Activated effector memory CD4-positive, alpha-beta T cell treated with Interleukin-2 at 50 U/mL for 16 hours (primary cell): ENCODE results near the gene CMTM6.
"Not testable (repeated sequence)": the region's sequence is repeated elsewhere in the genome, so short reads cannot be mapped to it uniquely, and the experiment has no call there.

Source experiments
- DNase-seq: peaks from one replicate; pipeline ENCODE4 v3.0.0-alpha.2; 2020

Gene CMTM6

GRCh38 chr3:32502118-32502945, at the start of gene CMTM6:
TSS of gene CMTM6 (minus strand) at chr3:32502852. CDS start at chr3:32502745, 107 bp downstream.
- peak; percentile 62 for DNase-seq

GRCh38 chr3:32552013-32552412, 49.4 kb upstream of the CMTM6 start:
- DNase-seq, result no peak

- DNase-seq, result no peak
Observed at GRCh38 chr3:32551496-32551895, 48.8 kb upstream of the CMTM6 start.

GRCh38 chr3:32551087-32551486, 48.4 kb upstream of the CMTM6 start:
- DNase-seq, result no peak

- no peak for DNase-seq
Observed at GRCh38 chr3:32545305-32545704, 42.7 kb upstream of the CMTM6 start.

GRCh38 chr3:32544894-32545293, 42.2 kb upstream of the CMTM6 start:
- no peak for DNase-seq

- DNase-seq, result no peak
Observed at GRCh38 chr3:32542807-32543206, 40.2 kb upstream of the CMTM6 start.

GRCh38 chr3:32540899-32541298, 38.2 kb upstream of the CMTM6 start:
- DNase-seq, result no peak

GRCh38 chr3:32532434-32532833, 29.8 kb upstream of the CMTM6 start:
- DNase-seq, result no peak

- no peak for DNase-seq
Observed at GRCh38 chr3:32531010-32531647, 28.5 kb upstream of the CMTM6 start.

- no peak for DNase-seq
Observed at GRCh38 chr3:32525720-32526119, 23.1 kb upstream of the CMTM6 start.

- DNase-seq, result no peak
Observed at GRCh38 chr3:32522682-32523081, 20.0 kb upstream of the CMTM6 start.

GRCh38 chr3:32518921-32519320, 16.3 kb upstream of the CMTM6 start:
- not testable (repeated sequence) for DNase-seq

- DNase-seq, result not testable (repeated sequence)
Observed at GRCh38 chr3:32516751-32517150, 14.1 kb upstream of the CMTM6 start.

- no peak for DNase-seq
Observed at GRCh38 chr3:32511005-32511404, 8.4 kb upstream of the CMTM6 start.

GRCh38 chr3:32510075-32510724, 7.5 kb upstream of the CMTM6 start:
- DNase-seq, result peak; percentile 37

- DNase-seq, result no peak
Observed at GRCh38 chr3:32508711-32509110, 6.1 kb upstream of the CMTM6 start.

GRCh38 chr3:32506466-32506865, 3.8 kb upstream of the CMTM6 start:
- no peak for DNase-seq

- no peak for DNase-seq
Observed at GRCh38 chr3:32502946-32503286, 264 bp upstream of the CMTM6 start.

- no peak for DNase-seq
Observed at GRCh38 chr3:32501783-32502117, 902 bp downstream of the CMTM6 start.

GRCh38 chr3:32500880-32501782, 1.5 kb downstream of the CMTM6 start:
- no peak for DNase-seq

- no peak for DNase-seq
Observed at GRCh38 chr3:32500231-32500630, 2.4 kb downstream of the CMTM6 start.

- DNase-seq, result no peak
Observed at GRCh38 chr3:32499585-32499984, 3.1 kb downstream of the CMTM6 start.
